HG03439 (cell line): Measurements from ENCODE around the gene ALDH4A1.
"Not testable (repeated sequence)": the region's sequence is repeated elsewhere in the genome, so short reads cannot be mapped to it uniquely, and the experiment has no call there.

Source experiments
- ATAC-seq: cut with Tn5 transposase; IDR thresholded peaks from one replicate; pipeline ENCODE4 v1.9.1; 2021; ENCODE audit warnings: mild to moderate bottlenecking, moderate library complexity; ENCODE audit not compliant: unreplicated experiment

The ALDH4A1 gene

DNA sequence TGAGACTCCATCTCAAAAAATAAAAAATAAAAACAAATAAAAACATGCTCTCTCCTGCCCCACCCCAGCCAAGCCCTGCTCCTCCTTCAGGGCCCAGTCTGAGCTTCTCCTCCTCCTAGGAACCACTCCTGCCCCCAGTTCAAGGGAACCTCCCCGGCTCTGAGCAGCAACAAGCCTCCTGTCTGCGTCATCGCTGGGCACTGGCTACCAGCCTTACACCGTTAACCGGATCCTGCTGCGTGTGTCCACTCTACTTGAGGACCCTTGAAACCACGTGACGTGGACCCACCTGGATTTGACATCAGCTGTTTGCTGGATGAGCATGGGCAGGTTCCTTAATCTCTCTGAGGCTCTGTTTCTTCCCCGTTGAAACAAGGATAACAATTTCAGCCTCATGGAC lies 41.3 kb downstream of the ALDH4A1 start:
- no peak for ATAC-seq

DNA sequence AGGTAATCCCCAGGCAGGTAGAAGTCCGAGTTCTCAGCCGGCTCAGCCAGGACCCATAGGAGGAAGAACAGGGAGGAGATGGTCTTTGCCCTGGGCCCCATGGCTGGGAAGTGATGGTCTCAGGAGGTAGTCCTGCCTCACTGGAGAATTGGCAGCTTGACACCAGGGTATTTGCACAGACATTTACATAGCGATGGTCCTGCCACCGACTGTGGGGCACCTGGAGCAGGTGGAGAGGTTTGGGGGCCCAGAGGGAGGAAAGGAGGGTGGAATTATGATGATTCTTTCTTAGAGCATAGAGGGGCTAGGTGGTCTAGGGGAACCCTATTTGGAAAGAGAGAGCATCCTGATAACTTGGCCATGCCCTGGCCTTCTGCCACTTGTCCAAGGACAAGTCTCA lies 42.8 kb downstream of the ALDH4A1 start, which contains the start of gene TAS1R2:
TSS of gene TAS1R2 (minus strand) at position 101 of the 400 bp plus-strand sequence. CDS start at position 101, 0 bp downstream.
- no peak for ATAC-seq

DNA sequence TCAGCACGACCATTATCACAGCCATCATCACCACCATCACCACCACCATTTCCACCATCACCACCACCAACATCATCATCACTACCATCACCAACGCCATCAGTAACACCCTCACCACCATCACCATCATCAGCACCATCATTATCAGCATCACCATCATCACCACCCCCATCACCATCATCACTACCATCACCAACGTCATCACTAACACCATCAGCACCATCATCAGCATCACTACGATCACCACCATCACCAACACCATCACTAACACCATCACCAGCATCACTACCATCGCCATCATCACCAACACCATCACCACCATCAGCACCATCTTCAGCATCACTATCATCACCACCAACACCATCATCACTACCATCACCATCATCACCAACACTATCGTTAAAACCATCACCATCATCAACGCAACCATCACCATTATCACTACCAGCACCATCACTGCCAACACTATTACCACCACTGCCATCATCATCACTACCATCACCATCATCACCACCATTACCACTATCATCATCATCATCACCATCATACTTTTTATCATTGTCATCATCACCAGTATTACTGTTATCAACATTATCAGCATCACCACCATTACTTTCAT lies 44.2 kb downstream of the ALDH4A1 start:
- ATAC-seq = no peak

DNA sequence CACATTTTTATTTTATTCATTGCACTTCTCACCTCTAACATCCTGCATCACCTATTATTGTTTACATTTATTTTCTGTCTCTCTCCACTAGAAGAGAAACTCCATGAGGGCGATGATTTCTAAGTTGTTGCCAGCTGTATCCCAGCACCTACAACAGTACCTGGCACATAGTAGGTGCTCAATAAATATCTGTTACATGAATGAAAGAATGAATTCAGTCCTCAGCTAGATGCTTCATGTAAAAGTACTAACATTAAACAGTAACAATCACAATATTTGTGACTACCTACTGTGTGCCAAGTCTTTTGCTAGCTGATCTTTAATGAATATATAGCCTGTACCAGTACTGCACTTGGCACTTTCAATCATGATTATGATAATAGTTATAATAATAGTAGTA lies 45.9 kb downstream of the ALDH4A1 start:
- no peak for ATAC-seq

DNA sequence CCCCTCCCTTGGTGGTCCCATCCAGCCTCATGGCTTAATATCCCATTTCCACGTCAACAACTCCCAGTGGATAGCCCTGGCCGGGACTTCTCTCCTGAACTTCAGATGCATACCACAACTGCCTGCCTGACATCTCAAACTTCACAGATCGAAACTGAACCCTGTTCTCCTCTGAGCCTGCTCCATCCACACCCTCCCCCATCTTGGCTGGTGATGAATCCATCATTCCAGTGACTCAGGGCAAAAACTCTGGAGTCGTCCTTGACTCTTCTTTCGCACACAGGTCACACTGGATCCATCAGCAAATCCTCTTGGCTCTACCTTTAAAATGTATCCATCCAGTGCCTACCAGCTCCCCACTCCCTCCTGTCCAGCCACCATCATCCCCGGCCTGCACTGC lies 46.8 kb downstream of the ALDH4A1 start:
- no peak for ATAC-seq

DNA sequence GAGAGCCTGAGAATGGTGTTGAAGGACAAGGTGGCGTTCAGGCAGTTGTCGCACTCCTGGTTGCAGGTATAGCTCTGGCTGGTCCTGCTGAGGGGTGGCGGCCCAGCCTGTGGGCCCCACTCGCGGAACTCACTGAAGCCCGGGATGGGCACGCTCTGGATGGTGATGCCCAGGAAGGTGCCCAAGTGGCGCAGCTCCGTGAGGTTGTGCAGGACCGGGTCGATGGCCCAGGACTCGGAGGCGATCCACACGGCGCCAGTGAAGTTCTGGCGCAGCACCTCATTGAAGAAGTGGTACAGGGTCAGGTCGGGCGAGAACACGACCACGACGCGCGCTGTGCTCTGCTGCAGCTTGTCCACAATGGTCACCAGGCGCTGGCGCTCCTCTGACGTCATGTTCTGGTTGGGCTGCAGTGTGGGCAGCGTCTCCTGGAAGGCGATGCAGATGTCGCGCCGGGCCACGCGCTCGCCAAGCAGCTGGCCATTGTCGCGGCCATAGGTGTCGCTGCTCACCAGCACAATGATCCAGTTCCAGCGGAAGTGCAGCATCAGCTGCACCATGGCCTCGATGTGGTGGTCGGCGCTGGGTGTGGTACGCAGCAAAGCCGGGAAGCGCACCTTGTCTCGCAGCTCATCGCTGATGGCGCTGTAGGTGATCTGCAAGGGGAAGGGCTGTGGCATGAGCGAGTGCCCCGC lies 47.9 kb downstream of the ALDH4A1 start:
- no peak for ATAC-seq

DNA sequence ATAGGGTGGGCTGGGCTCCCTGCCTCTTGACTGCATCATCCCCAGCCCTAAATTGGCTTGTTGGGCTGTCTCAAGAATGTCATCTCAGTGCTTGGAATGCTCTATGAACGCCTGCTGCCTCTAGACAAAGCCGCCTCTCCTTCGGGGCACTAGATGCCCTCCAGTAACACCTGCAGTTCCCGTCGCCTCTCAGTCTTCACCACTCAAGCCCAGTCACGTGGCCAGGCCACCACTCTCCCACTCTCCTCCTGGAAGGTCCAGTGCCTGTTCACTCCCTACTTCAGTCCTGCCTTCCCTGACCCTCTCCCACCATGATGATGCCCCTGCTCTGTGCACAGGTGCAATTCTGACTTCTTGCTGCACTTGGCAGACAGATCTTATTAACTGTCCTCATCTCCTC lies 49.9 kb downstream of the ALDH4A1 start:
- no peak for ATAC-seq

DNA sequence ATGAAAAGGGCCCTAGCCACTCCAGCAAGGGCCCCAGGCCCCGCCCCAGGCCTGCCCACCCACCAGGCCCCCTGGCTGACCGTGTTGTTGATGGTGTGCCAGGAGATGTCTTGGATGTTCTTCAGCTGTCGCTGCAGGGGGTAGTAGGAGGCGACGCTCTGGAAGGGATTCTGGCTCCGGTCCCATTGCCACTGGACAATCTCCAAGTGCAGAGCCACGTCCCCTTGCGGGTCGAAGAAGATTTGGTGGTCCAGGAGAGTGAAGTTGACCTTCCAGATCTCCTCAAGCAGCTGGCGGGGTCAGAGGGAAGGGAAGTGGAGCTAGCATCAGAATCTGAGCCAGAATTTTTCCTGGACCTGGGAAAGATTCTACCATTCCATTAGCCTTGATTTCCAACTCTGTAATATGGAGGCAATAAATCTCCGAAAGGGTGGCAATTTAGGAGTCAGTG lies 53.1 kb downstream of the ALDH4A1 start:
- no peak for ATAC-seq

DNA sequence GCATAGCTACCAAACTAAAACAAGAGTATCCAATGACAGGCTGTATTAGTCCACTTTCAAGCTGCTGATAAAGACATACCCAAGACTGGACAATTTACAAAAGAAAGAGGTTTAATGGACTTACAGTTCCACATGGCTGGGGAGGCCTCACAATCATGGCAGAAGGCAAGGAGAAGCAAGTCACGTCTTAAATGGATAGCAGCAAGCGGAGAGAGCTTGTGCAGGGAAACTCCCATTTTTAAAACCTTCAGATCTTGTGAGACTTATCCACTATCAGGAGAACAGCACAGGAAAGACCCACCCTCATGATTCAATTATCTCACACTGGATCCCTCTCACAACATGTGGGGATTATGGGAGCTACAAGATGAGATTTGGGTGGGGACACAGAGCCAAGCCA lies 54.6 kb downstream of the ALDH4A1 start:
- not testable (repeated sequence) for ATAC-seq

DNA sequence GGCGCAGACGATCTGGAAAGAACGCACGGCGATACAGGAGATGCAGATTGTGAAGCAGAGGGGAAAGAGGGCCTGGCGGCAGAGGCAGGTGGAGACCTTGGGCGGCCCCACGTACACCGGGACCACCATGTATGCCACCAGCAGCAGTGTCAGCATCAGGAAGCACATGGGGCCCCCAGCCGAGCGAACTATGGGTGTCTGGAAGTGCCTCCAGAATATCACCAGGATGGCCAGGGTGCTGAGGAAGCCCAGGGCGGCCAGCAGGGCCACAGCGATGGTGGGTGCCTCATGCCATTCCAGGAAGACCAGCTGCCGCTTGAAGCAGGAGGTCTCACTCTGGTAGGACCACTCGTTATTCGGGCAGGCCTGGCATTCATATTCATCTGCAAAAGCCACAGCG lies 62.2 kb downstream of the ALDH4A1 start:
- no peak for ATAC-seq

DNA sequence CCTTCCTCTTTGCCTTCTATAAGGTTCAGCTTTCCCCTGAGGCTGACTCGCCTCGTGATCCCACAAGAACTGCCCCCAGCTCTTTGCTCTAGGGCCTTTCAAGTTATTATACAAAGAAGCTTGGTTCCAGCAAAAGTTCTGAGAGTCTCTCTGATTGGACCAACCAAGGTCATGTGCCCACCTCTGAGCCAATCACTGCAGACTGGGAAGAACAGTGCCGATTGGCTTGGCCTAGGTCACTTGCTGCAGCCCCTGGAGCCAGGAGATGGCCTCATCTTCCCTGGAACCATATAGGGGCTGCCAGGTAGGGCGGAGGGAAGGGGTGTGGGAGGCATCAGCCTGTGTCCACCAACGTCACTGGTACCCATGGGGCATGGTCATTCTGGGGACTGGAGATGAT lies 65.7 kb downstream of the ALDH4A1 start:
- ATAC-seq = no peak

DNA sequence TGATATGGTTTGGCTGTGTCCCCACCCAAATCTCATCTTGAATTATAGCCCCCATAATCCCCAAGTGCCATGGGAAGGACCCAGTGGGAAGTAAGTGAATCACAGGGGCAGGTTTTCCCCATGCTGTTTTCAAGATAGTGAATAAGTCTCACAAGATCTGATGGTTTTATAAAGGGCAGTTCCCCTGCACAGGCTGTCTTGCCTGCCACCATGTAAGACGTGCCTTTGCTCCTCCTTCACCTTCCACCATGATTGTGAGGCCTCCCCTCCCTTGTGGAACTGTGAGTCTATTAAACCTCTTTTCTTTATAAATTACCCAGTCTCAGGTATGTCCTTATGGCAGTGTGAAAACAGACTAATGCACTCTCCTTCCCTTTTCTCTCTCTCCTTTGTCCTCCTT lies 70.0 kb downstream of the ALDH4A1 start:
- ATAC-seq = not testable (repeated sequence)

DNA sequence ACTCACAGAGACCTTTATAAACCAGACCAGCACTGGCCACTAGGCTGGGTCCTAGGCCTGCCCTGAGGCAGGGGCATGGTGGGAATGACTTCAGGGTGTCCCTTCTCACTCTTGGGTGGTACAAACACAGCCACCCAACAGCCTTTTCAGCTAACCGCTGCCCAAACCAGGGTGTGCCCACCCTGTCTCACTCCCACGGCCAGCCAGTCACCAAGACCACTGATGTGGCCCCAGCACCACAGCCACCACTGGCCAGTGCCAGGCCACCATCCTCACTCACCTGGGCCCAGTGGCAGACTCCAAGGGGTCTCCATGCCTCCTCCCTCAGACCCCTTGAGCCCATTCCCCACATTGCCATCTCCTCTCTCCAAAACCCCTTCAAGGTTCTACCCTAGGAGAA lies 70.7 kb downstream of the ALDH4A1 start:
- ATAC-seq = no peak

DNA sequence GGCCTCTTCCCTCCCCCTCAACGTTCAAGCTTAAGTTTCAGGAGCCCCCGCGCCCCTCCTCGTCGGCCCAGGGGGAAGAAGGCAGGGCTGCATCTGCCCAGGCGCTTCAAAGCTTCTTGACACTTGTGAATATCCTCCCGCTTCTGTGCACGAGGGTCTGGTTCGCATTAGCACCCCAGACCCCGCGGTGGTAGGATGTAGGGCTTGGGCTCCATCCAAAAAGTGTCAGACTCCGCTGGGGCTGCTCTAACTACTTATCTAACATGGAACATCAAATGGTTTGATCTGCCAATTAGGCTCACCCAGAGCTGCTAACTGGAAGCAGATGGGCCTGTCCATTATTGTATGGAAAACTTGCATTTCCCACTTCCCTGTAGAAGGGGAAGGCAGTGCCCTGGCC lies 71.8 kb downstream of the ALDH4A1 start:
- no peak for ATAC-seq

DNA sequence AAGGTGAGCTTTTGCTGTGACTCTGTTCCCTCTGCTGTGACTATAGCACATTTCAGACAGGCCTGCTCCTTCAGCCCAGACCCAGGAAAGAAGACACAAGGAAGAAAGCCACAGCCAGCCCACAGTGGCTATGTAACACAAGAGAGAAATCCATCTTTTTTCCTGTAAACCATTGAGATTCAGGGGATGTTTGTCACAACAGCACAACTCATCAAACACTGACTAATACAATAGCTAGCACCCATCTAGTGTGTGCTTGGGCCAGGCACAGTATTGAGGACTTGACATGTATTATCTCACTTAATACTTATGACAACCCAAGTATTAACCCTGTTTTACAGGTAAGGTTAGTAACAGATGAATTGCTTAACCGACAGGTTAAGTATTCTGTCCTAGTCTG lies 72.7 kb downstream of the ALDH4A1 start:
- no peak for ATAC-seq

DNA sequence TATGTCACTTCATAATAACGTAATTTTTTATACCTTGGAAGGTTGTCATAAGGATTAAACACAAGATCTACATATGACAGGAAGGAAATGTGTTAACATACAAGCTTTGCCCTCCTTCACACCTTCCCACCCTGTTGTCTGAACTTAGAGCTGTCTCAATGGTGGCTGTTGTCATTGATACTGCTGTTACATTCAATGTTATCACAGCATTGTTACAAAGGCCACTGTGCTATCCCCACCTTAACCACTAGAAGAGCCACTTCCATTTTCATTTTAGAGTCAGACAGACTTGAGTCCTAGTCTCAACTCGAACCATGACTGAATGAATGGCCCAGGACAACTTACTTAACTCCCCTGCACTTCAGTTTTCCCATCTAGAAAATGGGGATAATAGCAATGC lies 74.1 kb downstream of the ALDH4A1 start:
- no peak for ATAC-seq

DNA sequence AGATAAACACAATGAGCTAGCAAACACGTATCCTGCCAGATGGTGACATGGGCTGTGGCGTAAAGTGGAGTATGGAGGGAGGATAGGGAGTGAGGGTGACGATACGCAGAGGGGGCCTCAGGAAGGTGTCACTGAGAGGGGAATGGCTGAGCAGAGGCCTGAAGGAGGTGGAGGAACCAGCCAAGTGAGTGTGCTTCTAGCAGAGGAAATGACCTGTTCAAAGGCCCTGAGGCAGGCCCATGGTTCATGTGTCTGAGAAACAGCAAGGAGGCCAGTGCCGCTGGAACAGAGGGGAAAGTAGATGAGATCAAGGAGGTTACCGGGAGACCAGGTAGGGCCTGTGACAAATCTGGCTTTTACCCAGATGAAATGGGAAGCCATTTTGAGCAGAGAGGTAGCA lies 78.9 kb downstream of the ALDH4A1 start:
- ATAC-seq = no peak
